ENCODE results near the gene TTLL9. TPM values are rescaled to one million over a fixed set of nuclear protein-coding genes. Genes with fewer than 3 reads are reported as not detected.
"Not testable (repeated sequence)": the region's sequence is repeated elsewhere in the genome, so short reads cannot be mapped to it uniquely, and the experiment has no call there.

The TTLL9 gene
- total and polyA plus RNA-seq, 10 of the 15 experiments (the other 5 are each of a cell fraction or from before 2014, with no cell fraction given) = 0.03 to 0.77 (median 0.11) TPM; not detected in 2

- TF ChIP-seq, protein P1, sequence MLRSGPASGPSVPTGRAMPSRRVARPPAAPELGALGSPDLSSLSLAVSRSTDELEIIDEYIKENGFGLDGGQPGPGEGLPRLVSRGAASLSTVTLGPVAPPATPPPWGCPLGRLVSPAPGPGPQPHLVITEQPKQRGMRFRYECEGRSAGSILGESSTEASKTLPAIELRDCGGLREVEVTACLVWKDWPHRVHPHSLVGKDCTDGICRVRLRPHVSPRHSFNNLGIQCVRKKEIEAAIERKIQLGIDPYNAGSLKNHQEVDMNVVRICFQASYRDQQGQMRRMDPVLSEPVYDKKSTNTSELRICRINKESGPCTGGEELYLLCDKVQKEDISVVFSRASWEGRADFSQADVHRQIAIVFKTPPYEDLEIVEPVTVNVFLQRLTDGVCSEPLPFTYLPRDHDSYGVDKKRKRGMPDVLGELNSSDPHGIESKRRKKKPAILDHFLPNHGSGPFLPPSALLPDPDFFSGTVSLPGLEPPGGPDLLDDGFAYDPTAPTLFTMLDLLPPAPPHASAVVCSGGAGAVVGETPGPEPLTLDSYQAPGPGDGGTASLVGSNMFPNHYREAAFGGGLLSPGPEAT (IDR thresholded peaks at IDR 0.05; ENCODE audit: low read depth) = no peak
- no peak for TF ChIP-seq ZNF24 (IDR thresholded peaks at IDR 0.05)
- no peak for TF ChIP-seq BRCA1 (IDR thresholded peaks at IDR 0.05; ENCODE audit: low read depth, low read length)
- TF ChIP-seq, protein P2, sequence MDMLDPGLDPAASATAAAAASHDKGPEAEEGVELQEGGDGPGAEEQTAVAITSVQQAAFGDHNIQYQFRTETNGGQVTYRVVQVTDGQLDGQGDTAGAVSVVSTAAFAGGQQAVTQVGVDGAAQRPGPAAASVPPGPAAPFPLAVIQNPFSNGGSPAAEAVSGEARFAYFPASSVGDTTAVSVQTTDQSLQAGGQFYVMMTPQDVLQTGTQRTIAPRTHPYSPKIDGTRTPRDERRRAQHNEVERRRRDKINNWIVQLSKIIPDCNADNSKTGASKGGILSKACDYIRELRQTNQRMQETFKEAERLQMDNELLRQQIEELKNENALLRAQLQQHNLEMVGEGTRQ (IDR thresholded peaks at IDR 0.05; ENCODE audit: borderline replicate concordance, low read depth, low read length) = no peak
- TF ChIP-seq ZBED1 (IDR thresholded peaks at IDR 0.05; ENCODE audit: borderline replicate concordance) = no peak
- no peak for TF ChIP-seq MTA3 (IDR thresholded peaks at IDR 0.05; ENCODE audit: borderline replicate concordance, low read length)
- no peak for TF ChIP-seq PAX8 (IDR thresholded peaks at IDR 0.05)
- no peak for TF ChIP-seq CBX3 (IDR thresholded peaks at IDR 0.05; ENCODE audit: borderline replicate concordance, low read depth)
Observed at GRCh38 chr20:31920275-31920855, 49.9 kb downstream of the TTLL9 start (continued).

DNA sequence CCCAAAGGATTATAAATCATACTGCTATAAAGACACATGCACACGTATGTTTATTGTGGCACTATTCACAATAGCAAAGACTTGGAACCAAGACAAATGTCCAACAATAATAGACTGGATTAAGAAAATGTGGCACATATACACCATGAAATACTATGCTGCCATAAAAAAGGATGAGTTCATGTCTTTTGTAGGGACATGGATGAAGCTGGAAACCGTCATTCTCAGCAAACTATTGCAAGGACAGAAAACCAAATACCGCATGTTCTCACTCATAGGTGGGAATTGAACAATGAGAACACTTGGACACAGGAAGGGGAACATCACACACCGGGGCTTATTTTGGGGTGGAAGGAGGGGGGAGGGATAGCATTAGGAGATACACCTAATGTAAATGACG, 51.0 kb downstream of the TTLL9 start:
- CTCF ChIA-PET; H3K27ac ChIP-seq (ENCODE audit: control insufficient read depth, insufficient read depth); H4K20me1 ChIP-seq (ENCODE audit: control insufficient read depth, insufficient read depth); BruUV-seq (replicated peaks); H3K9ac ChIP-seq (ENCODE audit: control insufficient read depth, insufficient read depth, low read length); H3K4me2 ChIP-seq (ENCODE audit: control insufficient read depth, insufficient read depth); H3K4me3 ChIP-seq; DNase-seq (ENCODE audit: low read depth, low spot score); H3K79me2 ChIP-seq (ENCODE audit: control insufficient read depth, insufficient read depth, low read length); H3K9me3 ChIP-seq (replicated peaks; ENCODE audit: control insufficient read depth, insufficient read depth, low read length); FAIRE-seq; intact Hi-C loops (cut with micrococcal nuclease; ENCODE audit: unreplicated experiment); RAD21 ChIA-PET (ENCODE audit: unreplicated experiment); H3K27me3 ChIP-seq (replicated peaks in 1 of 2; ENCODE audit: control insufficient read depth in 2 of 2, insufficient read depth in 2 of 2, low read length in 1 of 2); ATAC-seq; H2AFZ ChIP-seq (ENCODE audit: control insufficient read depth, low read depth, low read length); in situ Hi-C loops (cut with MboI); H3K36me3 ChIP-seq (ENCODE audit: control insufficient read depth in 2 of 2, insufficient read depth in 2 of 2, low read length in 1 of 2): not testable (repeated sequence)
- ChIA-PET SMC1A (ENCODE audit: uncharacterized antibody, unreplicated experiment) (interaction anchor here (3.7 kb wide), 1 partner anchor 25 kb away, joined by 26 read pairs; no protein-coding TSS in a partner anchor), POLR2A (interaction anchor here (0.8 to 1.3 kb wide), 2 partner anchors 8 to 25 kb away, joined by 3 read pairs; no protein-coding TSS in a partner anchor)
- peaks cover 11% of the 10 kb centered on the region for H3K4me1 ChIP-seq (ENCODE audit: control insufficient read depth, insufficient read depth, low read length)
- WGBS (ENCODE audit: insufficient coverage, insufficient replicate concordance, low lambda C conversion rate, missing lambda C conversion rate) = 51% methylated on average over 4 of the region's 5 CpGs
